NCI-H2171 treated with DMSO at 0.1 percent for 48 hours (cell line): ENCODE data around the gene CWC27.

Source experiments
- DNase-seq: peaks from one replicate; lab custom pipeline; 2025; lab: John Stamatoyannopoulos, UW

CWC27 gene, protein sequence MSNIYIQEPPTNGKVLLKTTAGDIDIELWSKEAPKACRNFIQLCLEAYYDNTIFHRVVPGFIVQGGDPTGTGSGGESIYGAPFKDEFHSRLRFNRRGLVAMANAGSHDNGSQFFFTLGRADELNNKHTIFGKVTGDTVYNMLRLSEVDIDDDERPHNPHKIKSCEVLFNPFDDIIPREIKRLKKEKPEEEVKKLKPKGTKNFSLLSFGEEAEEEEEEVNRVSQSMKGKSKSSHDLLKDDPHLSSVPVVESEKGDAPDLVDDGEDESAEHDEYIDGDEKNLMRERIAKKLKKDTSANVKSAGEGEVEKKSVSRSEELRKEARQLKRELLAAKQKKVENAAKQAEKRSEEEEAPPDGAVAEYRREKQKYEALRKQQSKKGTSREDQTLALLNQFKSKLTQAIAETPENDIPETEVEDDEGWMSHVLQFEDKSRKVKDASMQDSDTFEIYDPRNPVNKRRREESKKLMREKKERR

DNA sequence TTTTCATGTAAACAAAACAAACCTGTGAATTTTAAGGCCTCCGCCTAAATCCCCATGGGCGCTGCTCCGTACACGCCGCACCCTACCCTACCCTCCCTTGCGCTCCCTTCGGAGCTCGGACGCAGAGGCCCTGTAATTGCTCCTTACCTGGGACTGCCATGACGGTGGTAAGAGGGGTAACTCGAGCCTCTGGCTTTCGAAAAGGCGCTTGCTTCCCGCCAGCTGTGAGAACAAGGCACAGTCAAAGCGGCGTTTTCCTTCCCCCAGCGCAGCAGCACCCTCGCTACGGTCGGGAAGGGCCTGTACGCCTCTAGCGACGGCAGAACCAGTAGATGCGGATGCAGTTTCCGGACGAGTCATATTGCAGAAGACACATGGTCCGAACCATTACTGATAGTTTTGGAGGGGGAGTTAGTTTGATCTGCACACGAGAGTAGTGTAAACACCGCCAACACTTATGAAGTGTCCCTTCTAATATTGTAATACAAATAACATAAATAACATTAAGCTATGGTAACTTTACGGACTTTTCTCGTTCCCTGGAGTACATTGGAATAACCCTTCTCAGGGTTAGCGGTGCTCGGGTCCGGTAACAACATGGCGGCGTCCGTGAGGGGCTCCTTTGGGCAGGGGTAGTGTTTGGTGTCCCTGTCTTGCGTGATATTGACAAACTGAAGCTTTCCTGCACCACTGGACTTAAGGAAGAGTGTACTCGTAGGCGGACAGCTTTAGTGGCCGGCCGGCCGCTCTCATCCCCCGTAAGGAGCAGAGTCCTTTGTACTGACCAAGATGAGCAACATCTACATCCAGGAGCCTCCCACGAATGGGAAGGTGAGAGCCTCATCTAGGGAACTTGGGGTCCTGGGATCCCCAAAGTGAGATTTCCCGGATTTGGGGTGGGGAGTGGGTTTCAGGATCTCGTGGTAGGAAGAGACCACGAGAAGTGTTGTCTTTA is at the start of gene CWC27, which contains the start of gene SREK1IP1:
CWC27 (plus strand) TSS at position 573 of the 955 bp plus-strand sequence; CDS start at position 790, 217 bp downstream.
SREK1IP1 (minus strand) TSS at position 334 of the 955 bp plus-strand sequence; CDS start at position 160, 174 bp downstream.
- DNase-seq = peak; percentile 85

- no peak for DNase-seq
Measured at GRCh38 chr5:64722588-64722987, 46.1 kb upstream of the CWC27 start.

DNA sequence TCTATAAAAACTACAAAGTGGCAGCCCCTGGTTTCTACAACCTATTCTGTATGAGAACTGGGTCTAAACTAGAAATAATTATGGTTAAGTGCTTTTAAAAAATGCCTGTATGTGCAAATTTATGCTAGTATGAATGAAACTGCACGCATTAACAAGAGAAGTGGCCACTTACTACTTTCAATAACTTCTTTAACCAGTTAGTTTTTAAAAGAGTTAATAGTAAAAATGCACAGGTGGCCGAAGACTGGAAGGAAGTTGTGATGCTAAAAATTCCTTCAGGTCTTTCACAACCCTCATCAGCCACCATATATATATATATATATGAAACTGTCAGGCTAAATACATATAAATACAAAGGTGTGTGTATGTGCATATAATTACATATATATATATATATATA is 41.6 kb upstream of the CWC27 start:
- no peak for DNase-seq

- no peak for DNase-seq
Measured at GRCh38 chr5:64742411-64742810, 26.3 kb upstream of the CWC27 start.

- DNase-seq = no peak
Measured at GRCh38 chr5:64742821-64743220, 25.9 kb upstream of the CWC27 start.

- no peak for DNase-seq
Measured at GRCh38 chr5:64744914-64745313, 23.8 kb upstream of the CWC27 start.

- no peak for DNase-seq
Measured at GRCh38 chr5:64746446-64746845, 22.3 kb upstream of the CWC27 start.

GRCh38 chr5:64749385-64749784 is 19.3 kb upstream of the CWC27 start:
- DNase-seq = peak; percentile 13

GRCh38 chr5:64754066-64754465 is 14.7 kb upstream of the CWC27 start:
- no peak for DNase-seq

DNA sequence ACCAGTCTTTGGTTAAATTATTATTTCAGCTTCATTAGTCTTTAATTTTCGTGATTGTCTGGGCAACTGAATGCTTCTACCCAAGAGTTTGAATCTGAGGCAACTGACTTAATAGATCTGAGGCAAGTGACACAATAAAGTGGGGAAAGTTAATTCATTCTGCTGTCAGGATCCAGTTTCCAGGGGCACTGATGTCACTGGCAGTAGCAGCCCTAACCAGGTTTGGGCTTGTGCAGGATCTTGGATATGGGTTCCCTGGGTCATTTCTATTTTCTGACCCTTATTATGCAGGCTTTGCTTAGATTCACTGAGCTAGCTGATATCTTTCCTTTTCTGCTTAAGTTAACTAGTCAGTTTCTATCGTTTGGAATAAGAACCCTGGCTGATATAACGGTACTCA is 9.8 kb upstream of the CWC27 start:
- DNase-seq = no peak

DNA sequence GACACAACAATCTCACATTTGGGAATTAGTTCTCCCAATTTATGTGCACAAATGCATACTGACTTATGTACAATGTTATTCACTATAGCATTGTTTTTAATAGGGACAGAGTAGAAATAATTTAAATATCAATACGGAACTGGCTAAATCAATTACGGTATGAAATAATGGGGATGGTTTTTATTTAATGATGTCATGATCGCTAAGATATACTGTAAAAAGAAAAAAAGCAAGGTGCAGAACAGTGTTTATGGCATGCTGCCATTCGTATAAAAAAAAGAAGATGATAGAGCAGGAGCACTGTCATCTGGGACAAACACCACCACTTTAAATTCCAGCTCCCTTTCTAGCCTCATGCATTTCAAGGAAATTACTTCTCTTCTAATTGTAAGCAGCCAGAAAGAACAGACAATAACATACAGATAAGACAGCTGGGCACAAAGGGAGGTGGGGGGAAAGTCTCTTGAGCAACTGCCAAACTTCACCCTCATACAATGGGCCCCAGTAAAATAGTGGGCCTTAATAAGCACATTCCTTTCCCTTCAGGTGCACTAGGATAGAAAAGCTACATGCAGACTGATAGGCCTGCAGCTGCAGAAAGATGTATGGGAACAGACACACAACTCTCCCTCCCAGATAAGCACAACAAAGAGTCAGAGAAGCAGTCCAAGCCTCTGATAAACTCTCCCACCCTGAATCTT is 8.6 kb upstream of the CWC27 start:
- no peak for DNase-seq

GRCh38 chr5:64763948-64764503 is 4.7 kb upstream of the CWC27 start:
- DNase-seq = no peak

DNA sequence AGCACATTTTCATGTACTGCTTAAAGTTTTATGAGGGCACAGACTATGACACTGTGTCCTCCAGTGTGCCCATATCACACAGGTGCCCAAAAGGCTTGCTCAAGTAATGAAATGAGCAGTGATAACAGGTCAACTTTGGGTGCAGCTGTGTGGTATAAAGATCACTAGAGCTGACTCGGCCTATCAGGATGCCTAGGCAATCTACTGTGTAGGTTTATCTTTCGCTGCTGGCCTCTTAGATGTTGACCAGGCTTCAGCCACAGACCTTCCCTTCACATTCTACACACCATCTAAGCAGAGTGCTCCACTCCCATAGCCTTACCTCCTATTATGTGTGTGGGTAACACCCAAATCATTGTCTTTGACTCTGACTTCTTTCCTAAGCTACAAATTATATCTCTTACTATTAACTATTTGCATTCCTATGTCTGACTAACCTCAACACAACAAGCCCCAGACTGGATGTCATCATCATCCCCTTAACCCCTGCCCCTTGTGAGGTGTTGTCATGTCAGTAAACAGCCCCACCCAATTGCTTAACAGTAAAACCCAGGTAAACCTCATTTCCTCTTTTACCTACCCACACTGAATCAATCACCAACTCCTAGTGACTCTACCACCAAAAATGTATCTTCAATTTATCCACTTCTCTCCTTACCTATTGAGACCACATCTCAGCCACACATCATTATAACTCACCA is 2.8 kb upstream of the CWC27 start:
- DNase-seq = no peak

- no peak for DNase-seq
Measured at GRCh38 chr5:64766941-64767340, 1.8 kb upstream of the CWC27 start.

- DNase-seq = peak; percentile 24
Measured at GRCh38 chr5:64767959-64768357, 772 bp upstream of the CWC27 start.

- DNase-seq = no peak
Measured at GRCh38 chr5:64769855-64770254, 1.1 kb downstream of the CWC27 start.

GRCh38 chr5:64771736-64772135 is 3.0 kb downstream of the CWC27 start:
- DNase-seq = no peak

DNA sequence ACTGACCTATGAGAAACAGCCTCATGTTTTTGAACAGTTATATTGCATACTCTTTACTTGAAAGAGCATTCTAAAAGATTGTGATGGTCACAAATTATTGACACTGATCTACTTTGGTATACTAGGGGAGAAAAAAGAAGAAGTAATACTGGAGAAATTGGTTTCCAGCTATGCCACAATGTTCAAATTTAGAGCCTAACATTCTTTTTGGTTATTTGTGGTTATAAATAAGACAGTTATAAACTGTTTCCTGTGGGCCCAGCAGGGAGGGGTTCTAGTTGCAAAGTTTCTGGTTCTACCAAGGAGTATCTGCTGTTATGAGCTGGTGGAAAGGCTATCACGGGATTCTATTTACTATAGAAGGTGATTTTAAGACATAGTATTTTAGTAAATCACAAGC is 4.8 kb downstream of the CWC27 start:
- DNase-seq = no peak

GRCh38 chr5:64775291-64775690 is 6.6 kb downstream of the CWC27 start:
- DNase-seq = no peak

DNA sequence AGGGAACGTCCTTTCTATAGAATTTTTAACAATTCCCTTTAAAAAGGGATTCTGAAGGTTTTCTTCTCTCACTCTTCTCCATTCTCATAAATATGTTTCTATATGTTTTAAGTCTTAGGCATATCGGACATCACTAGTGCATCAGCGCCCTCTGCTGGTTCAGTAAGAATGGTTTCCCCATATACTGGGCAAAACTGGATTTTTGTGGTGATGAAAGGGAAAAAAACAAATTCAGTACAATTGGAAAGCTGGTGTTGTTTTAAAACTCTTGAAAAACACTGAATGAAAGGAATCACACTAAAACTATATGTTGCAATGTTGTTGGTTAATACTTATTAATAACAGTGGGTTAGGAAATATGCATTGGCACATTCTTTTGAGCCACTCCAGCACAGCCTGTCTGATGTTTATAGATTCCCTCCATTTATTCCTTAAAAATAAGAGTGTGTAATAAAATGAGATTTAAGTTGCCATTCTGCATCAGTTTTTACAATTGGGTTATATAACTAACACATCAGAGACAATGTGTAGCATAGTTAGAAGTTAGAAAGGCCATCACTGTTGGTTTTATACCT is 15.8 kb downstream of the CWC27 start:
- DNase-seq = peak; percentile 66

DNA sequence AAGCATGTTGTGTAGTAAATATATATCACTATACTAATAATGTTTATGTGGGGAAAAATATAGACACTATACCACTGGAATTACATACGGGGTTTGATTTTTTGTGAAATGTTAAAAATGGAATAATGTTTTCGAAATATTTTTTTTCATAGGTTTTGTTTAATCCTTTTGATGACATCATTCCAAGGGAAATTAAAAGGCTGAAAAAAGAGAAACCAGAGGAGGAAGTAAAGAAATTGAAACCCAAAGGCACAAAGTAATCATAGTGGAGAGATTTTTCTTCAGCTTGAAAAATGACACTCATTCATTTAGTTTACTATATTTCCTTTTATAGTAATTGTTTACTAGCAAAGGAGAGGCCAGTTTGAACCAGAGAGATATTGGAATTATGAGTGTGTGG is 17.6 kb downstream of the CWC27 start:
- DNase-seq = no peak
